ENCODE measurements around the gene CDH22.

CDH22 gene

GRCh38 chr20:46279103-46279502 is 29.2 kb downstream of the CDH22 start:
- no peak overlapping the region for H3K4me3 ChIP-seq (ENCODE audit: low read depth, low read length)
- no peak for TF ChIP-seq CTCF (IDR thresholded peaks at IDR 0.05; ENCODE audit: control insufficient read depth, extremely low read depth, insufficient read depth)
- no peak for DNase-seq (ENCODE audit: low read depth)

GRCh38 chr20:46277602-46278001 is 30.7 kb downstream of the CDH22 start:
- no peak for DNase-seq (ENCODE audit: low read depth)
- TF ChIP-seq CTCF (IDR thresholded peaks at IDR 0.05; ENCODE audit: control insufficient read depth, extremely low read depth, insufficient read depth), result no peak
- H3K4me3 ChIP-seq (ENCODE audit: low read depth, low read length), result no peak overlapping the region

- H3K4me3 ChIP-seq (ENCODE audit: low read depth, low read length), result no peak overlapping the region
- no peak for DNase-seq (ENCODE audit: low read depth)
- TF ChIP-seq CTCF (IDR thresholded peaks at IDR 0.05; ENCODE audit: control insufficient read depth, extremely low read depth, insufficient read depth), result no peak
Observed at GRCh38 chr20:46276531-46276930, 31.8 kb downstream of the CDH22 start.

GRCh38 chr20:46275091-46275490 is 33.2 kb downstream of the CDH22 start:
- DNase-seq (ENCODE audit: low read depth), result no peak
- no peak overlapping the region for H3K4me3 ChIP-seq (ENCODE audit: low read depth, low read length)
- no peak for TF ChIP-seq CTCF (IDR thresholded peaks at IDR 0.05; ENCODE audit: control insufficient read depth, extremely low read depth, insufficient read depth)

- DNase-seq (ENCODE audit: low read depth), result no peak
- no peak for TF ChIP-seq CTCF (IDR thresholded peaks at IDR 0.05; ENCODE audit: control insufficient read depth, extremely low read depth, insufficient read depth)
- H3K4me3 ChIP-seq (ENCODE audit: low read depth, low read length), result no peak overlapping the region
Observed at GRCh38 chr20:46273717-46274116, 34.6 kb downstream of the CDH22 start.

GRCh38 chr20:46272389-46273047 is 35.8 kb downstream of the CDH22 start:
- no peak for TF ChIP-seq CTCF (IDR thresholded peaks at IDR 0.05; ENCODE audit: control insufficient read depth, extremely low read depth, insufficient read depth)
- DNase-seq (ENCODE audit: low read depth), result no peak
- H3K4me3 ChIP-seq (ENCODE audit: low read depth, low read length), result no peak overlapping the region

Measured in LNCaP clone FGC (cell line).